Panc1 (cell line): ENCODE measurements around the gene TTC16. TPM values are rescaled to one million over a fixed set of nuclear protein-coding genes. Genes with fewer than 3 reads are reported as not detected.

Experiments used
- ATAC-seq: fragments of 200-7000 bp; cut with Tn5 transposase; 2 replicates; pipeline ENCODE4 v1.9.1; 2020; ENCODE audit warnings: mild to moderate bottlenecking, moderate library complexity
- BruUV-seq: library from RNA; stranded (reverse); fragments of 400-500 nt; replicated peaks from 2 replicates; lab custom pipeline; 2021; lab: Mats Ljungman, UMichigan
- CTCF ChIA-PET: fragments of 300-600 bp; sonication (Branson Sonifier 250); formaldehyde crosslinking; loops from one replicate; lab custom pipeline; 2022; ENCODE audit warnings: antibody characterized with exemption; lab: Charles Lee
- POLR2A ChIA-PET: fragments of 300-600 bp; sonication (Branson Sonifier 250); formaldehyde crosslinking; loops from one replicate; lab custom pipeline; 2022; ENCODE audit warnings: antibody characterized with exemption; lab: Charles Lee
- DNase-seq: peaks from one replicate; pipeline ENCODE4 v3.0.0-alpha.2; 2010; ENCODE audit warnings: low read depth, low spot score
- H3K27ac ChIP-seq: 2 replicates; pipeline ENCODE4 v1.5.1; 2011; ENCODE audit warnings: mild to moderate bottlenecking, low read length, inconsistent platforms
- H3K27me3 ChIP-seq: fragments of 200-500 bp; sonication (Bioruptor generic); 2 replicates; pipeline ENCODE4 v1.6.0; 2014; ENCODE audit warnings: low read length, inconsistent platforms; ENCODE audit not compliant: control insufficient read depth, insufficient read depth
- H3K36me3 ChIP-seq: fragments of 200-500 bp; sonication (Bioruptor generic); 2 replicates; pipeline ENCODE4 v1.5.1; 2014; ENCODE audit warnings: inconsistent platforms, mild to moderate bottlenecking, low read length, moderate library complexity; ENCODE audit not compliant: control insufficient read depth, insufficient read depth
- H3K4me1 ChIP-seq: 2 replicates; pipeline ENCODE4 v1.5.1; 2011; ENCODE audit warnings: inconsistent platforms, mild to moderate bottlenecking, low read length, moderate library complexity; ENCODE audit not compliant: control insufficient read depth, insufficient read depth
- H3K4me3 ChIP-seq, 2 experiments: 2 replicates each; pipeline ENCODE4 v1.5.1; 2011 to 2012; ENCODE audit warnings: low read depth in 2 of 2, low read length in 2 of 2, mild to moderate bottlenecking in 2 of 2, inconsistent platforms in 1 of 2, moderate library complexity in 1 of 2
- H3K9me3 ChIP-seq: fragments of 200-500 bp; sonication (Bioruptor generic); 2 replicates; pipeline ENCODE4 v1.5.1; 2014; ENCODE audit warnings: low read depth, mild to moderate bottlenecking, inconsistent platforms, low read length, moderate library complexity; ENCODE audit not compliant: control insufficient read depth, insufficient read depth
- POLR2AphosphoS5 ChIP-seq: IDR thresholded peaks from 2 replicates; pipeline ENCODE4 v1.6.1; 2012; ENCODE audit warnings: mild to moderate bottlenecking, low read depth, low read length, moderate library complexity
- SIN3A ChIP-seq: IDR thresholded peaks from 2 replicates; pipeline ENCODE4 v1.6.1; 2012; ENCODE audit warnings: low read depth, mild to moderate bottlenecking, low read length, moderate library complexity, borderline replicate concordance; ENCODE audit not compliant: insufficient read depth
- TCF7L2 ChIP-seq: IDR thresholded peaks from 2 replicates; pipeline ENCODE4 v1.6.1; 2011; ENCODE audit warnings: mild to moderate bottlenecking, low read depth, low read length, inconsistent platforms
- in situ Hi-C: cut with HindIII; loops from 2 replicates; pipeline ENCODE4 v1.10.0; 2016; ENCODE audit warnings: low sequenced_read_pairs, low pct_unique_long_range_greater_than_20kb
- intact Hi-C: fragments of 100-400 bp; cut with micrococcal nuclease; formaldehyde crosslinking; loops from one replicate; pipeline ENCODE4 v1.10.0; 2022; ENCODE audit not compliant: unreplicated experiment
- total RNA-seq: library from RNA; stranded (reverse); gene quantifications from one replicate; pipeline ENCODE4 v1.2.1, GENCODE V29; 2021; ENCODE audit not compliant: unreplicated experiment
- TF ChIP-seq, protein P1 (sequence below), 2 experiments: IDR thresholded peaks; 2 replicates each; pipeline ENCODE4 v1.6.1; 2011 to 2012; ENCODE audit warnings: low read depth in 2 of 2, control low read depth in 1 of 2, low read length in 1 of 2, mild to moderate bottlenecking in 1 of 2, moderate library complexity in 1 of 2; ENCODE audit not compliant: insufficient read depth in 1 of 2
- TF ChIP-seq, protein P2 (sequence below): fragments of 450-650 bp; IDR thresholded peaks from 2 replicates; pipeline ENCODE4 v1.5.1; 2017; ENCODE audit warnings: mild to moderate bottlenecking

TTC16 gene
- total RNA-seq, 1 experiment from 2014 or later, result 0.05 TPM

DNA sequence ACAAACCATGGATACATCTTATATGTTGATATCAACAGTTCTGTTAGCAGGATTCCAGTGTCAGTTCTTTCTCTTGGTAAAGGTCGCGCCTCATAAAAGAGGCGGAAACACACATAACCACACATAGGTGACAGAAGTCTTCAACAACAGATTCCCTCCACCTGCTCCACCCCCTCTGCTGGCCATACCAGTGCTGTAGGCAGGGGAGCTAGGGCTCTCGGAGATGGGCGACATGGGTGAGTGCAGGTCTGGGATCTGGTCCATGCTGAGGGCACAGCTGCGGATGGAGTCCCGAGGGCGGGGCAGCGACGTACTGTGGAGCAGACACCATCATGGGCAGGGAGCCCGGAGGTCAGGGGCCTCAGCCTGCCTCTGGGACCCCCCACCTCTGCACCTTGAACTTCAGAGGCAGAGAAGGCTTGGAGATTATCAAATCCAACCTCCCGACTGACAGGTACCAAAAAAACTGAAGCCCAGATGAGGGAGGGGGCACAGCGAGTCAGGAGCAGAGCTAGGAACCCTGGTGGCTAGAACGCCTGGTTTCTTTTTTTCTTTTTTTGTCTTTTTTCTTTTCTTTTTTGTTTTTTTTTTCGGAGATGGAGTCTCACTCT, 31.2 kb downstream of the TTC16 start:
- Histone ChIP-seq H3K27me3 (no peaks in the 10 kb centered on the region), H3K27ac (no peak overlapping the region), H3K36me3 (no peaks in the 10 kb centered on the region), H3K4me1 (no peaks in the 10 kb centered on the region), H3K9me3 (no peaks in the 10 kb centered on the region), H3K4me3 (no peak overlapping the region)
- in situ Hi-C loops, result no loop called here
- POLR2A ChIA-PET, result no interaction called here
- ATAC-seq, result no peak
- TF ChIP-seq, protein P1, sequence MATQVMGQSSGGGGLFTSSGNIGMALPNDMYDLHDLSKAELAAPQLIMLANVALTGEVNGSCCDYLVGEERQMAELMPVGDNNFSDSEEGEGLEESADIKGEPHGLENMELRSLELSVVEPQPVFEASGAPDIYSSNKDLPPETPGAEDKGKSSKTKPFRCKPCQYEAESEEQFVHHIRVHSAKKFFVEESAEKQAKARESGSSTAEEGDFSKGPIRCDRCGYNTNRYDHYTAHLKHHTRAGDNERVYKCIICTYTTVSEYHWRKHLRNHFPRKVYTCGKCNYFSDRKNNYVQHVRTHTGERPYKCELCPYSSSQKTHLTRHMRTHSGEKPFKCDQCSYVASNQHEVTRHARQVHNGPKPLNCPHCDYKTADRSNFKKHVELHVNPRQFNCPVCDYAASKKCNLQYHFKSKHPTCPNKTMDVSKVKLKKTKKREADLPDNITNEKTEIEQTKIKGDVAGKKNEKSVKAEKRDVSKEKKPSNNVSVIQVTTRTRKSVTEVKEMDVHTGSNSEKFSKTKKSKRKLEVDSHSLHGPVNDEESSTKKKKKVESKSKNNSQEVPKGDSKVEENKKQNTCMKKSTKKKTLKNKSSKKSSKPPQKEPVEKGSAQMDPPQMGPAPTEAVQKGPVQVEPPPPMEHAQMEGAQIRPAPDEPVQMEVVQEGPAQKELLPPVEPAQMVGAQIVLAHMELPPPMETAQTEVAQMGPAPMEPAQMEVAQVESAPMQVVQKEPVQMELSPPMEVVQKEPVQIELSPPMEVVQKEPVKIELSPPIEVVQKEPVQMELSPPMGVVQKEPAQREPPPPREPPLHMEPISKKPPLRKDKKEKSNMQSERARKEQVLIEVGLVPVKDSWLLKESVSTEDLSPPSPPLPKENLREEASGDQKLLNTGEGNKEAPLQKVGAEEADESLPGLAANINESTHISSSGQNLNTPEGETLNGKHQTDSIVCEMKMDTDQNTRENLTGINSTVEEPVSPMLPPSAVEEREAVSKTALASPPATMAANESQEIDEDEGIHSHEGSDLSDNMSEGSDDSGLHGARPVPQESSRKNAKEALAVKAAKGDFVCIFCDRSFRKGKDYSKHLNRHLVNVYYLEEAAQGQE (IDR thresholded peaks at IDR 0.05; ENCODE audit: insufficient read depth in 1 of 2, low read depth in 2 of 2, low read length in 1 of 2), result no peak
- TF ChIP-seq POLR2AphosphoS5, result no peak
- TF ChIP-seq SIN3A, result no peak
- TF ChIP-seq, protein P2, sequence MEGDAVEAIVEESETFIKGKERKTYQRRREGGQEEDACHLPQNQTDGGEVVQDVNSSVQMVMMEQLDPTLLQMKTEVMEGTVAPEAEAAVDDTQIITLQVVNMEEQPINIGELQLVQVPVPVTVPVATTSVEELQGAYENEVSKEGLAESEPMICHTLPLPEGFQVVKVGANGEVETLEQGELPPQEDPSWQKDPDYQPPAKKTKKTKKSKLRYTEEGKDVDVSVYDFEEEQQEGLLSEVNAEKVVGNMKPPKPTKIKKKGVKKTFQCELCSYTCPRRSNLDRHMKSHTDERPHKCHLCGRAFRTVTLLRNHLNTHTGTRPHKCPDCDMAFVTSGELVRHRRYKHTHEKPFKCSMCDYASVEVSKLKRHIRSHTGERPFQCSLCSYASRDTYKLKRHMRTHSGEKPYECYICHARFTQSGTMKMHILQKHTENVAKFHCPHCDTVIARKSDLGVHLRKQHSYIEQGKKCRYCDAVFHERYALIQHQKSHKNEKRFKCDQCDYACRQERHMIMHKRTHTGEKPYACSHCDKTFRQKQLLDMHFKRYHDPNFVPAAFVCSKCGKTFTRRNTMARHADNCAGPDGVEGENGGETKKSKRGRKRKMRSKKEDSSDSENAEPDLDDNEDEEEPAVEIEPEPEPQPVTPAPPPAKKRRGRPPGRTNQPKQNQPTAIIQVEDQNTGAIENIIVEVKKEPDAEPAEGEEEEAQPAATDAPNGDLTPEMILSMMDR, result no peak
- TF ChIP-seq TCF7L2, result no peak
- BruUV-seq, result no TSS peak
- intact Hi-C loops, result no loop called here
- CTCF ChIA-PET, result no interaction called here
- DNase-seq, result no peak

DNA sequence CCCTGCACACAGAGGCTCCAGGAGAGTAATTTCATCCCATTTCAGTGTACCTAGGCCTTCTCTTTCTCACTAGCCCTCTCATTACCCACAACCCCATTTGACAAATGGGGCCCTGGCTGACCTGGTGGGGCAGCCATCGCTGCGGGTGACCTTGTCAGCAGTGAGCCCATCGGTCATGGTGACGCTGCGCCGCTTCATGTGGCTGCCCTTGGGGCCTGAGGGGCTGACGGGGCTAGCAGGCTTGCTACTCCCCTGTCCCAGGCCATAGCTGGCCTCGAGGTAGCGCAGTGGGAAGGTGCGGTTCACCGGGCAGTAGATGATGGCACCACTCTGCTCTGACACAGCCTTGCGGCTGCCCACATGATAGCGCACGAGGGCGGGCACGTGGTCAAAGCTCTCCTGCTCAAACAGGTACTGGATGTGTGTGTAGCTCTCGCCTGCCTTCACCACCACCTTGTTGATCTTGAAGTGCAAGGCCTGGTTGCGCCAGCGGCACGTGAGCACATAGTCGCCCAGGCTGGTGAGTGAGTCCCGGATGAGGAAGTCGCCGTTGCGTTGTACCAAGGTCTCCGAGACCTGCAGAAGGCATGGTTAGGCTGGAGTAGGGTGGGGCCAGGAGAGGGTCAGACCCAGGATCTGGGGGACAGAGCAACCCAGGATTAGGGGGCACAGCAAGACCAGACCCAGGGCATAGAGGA, 33.4 kb downstream of the TTC16 start:
- Histone ChIP-seq H3K4me3 (no peak overlapping the region), H3K36me3 (no peaks in the 10 kb centered on the region), H3K27ac (no peak overlapping the region), H3K4me1 (no peaks in the 10 kb centered on the region), H3K9me3 (no peaks in the 10 kb centered on the region), H3K27me3 (no peaks in the 10 kb centered on the region)
- TF ChIP-seq POLR2AphosphoS5 (no peak), SIN3A (no peak), TCF7L2 (no peak)
- TF ChIP-seq, protein P1 (IDR thresholded peaks at IDR 0.05; ENCODE audit: insufficient read depth in 1 of 2, low read depth in 2 of 2, low read length in 1 of 2), result no peak
- TF ChIP-seq, protein P2, result no peak
- intact Hi-C loops, result no loop called here
- in situ Hi-C loops, result no loop called here
- ChIA-PET CTCF (no interaction called here), POLR2A (no interaction called here)
- no TSS peak for BruUV-seq
- DNase-seq (no peak), ATAC-seq (no peak)
